Peyer's patch (tissue), 4 donors: ENCODE data around the gene CLCF1. TPM values are rescaled to one million over a fixed set of nuclear protein-coding genes. Genes with fewer than 3 reads are reported as not detected.

ENCODE experiments used
- DNase-seq, 3 donors: peaks; one replicate each; pipeline ENCODE4 v3.0.0-alpha.2; 2017 to 2019
- H3K27ac ChIP-seq, 4 donors: fragments of 200-600 bp; sonication (generic); one replicate each; pipeline ENCODE4 v1.5.1; 2016 to 2019
- H3K27me3 ChIP-seq, 2 donors: fragments of 200-600 bp; sonication (generic); one replicate each; pipeline ENCODE4 v1.5.1; 2019
- H3K36me3 ChIP-seq, 3 donors: fragments of 200-600 bp; sonication (generic); one replicate each; pipeline ENCODE4 v1.5.1; 2016 to 2019
- H3K4me1 ChIP-seq, 4 donors: fragments of 200-600 bp; sonication (generic); one replicate each; pipeline ENCODE4 v1.5.1; 2016 to 2019
- H3K4me3 ChIP-seq, 4 donors: fragments of 200-600 bp; sonication (generic); 1 replicate in 3 of 4; 2 replicates in 1 of 4; pipeline ENCODE4 v1.5.1; 2016 to 2019; ENCODE audit warnings: mild to moderate bottlenecking in 1 of 4
- H3K9me3 ChIP-seq, 4 donors: fragments of 200-600 bp; sonication (generic); one replicate each; pipeline ENCODE4 v1.5.1; 2016 to 2019; ENCODE audit warnings: mild to moderate bottlenecking in 1 of 4
- CTCF ChIP-seq, 6 experiments: fragments of 450-650 bp in 4 of 6; fragments of 200-600 bp in 2 of 6; sonication (generic) in 1 of 6; IDR thresholded peaks; one replicate each; pipeline ENCODE4 v1.5.1; 2017 to 2019; ENCODE audit warnings: antibody characterized with exemption in 6 of 6, mild to moderate bottlenecking in 3 of 6, moderate library complexity in 1 of 6
- POLR2A ChIP-seq, 2 donors: fragments of 450-650 bp; IDR thresholded peaks; one replicate each; pipeline ENCODE4 v1.5.1; 2017; ENCODE audit warnings: antibody characterized with exemption in 2 of 2, mild to moderate bottlenecking in 2 of 2, moderate library complexity in 2 of 2
- total RNA-seq, 4 donors: library from RNA; depleted of rRNA; stranded (reverse); fragments of >200 nt; gene quantifications; one replicate each; pipeline ENCODE4 v1.1.0, GENCODE V29; 2016

CLCF1 gene
- total RNA-seq, 4 donors from 2014 or later = 1.2 to 14.9 (median 7.5) TPM

- no peak for DNase-seq
- Histone ChIP-seq H3K9me3 (no peaks in the 10 kb centered on the region), H3K4me3 (no peak overlapping the region), H3K36me3 (peaks cover 0 to 8% (median 0%) of the 10 kb centered on the region in 3 donors), H3K4me1 (peaks cover 0 to 50% (median 14%) of the 10 kb centered on the region in 4 donors), H3K27me3 (no peaks in the 10 kb centered on the region), H3K27ac (peak overlapping the region in 3 of 4 donors; percentile 46 to 80 (median 67))
- no peak for TF ChIP-seq CTCF (IDR thresholded peaks at IDR 0.05)
- no peak for TF ChIP-seq POLR2A (IDR thresholded peaks at IDR 0.05)
These were observed 7.5 kb downstream of the CLCF1 start for GRCh38 chr11:67365736-67366444.

- Histone ChIP-seq H3K4me3 (no peak overlapping the region), H3K36me3 (peaks cover 0 to 8% (median 0%) of the 10 kb centered on the region in 3 donors), H3K27me3 (no peaks in the 10 kb centered on the region), H3K9me3 (no peaks in the 10 kb centered on the region), H3K4me1 (peaks cover 0 to 42% (median 9%) of the 10 kb centered on the region in 4 donors), H3K27ac (peak overlapping the region in 1 of 4 donors; percentile 67)
- peak in 2 of 3 donors; percentile 53 to 65 for DNase-seq
- TF ChIP-seq POLR2A (IDR thresholded peaks at IDR 0.05) (no peak), CTCF (IDR thresholded peaks at IDR 0.05) (no peak)
These were observed 8.3 kb downstream of the CLCF1 start for GRCh38 chr11:67364783-67365722.

GRCh38 chr11:67364169-67364568 lies 9.2 kb downstream of the CLCF1 start:
- peaks cover 0 to 33% (median 9%) of the 10 kb centered on the region in 4 donors for H3K4me1 ChIP-seq
- no peaks in the 10 kb centered on the region for H3K27me3 ChIP-seq
- DNase-seq = no peak
- H3K27ac ChIP-seq = no peak overlapping the region
- no peak for TF ChIP-seq POLR2A (IDR thresholded peaks at IDR 0.05)
- no peak for TF ChIP-seq CTCF (IDR thresholded peaks at IDR 0.05)
- H3K9me3 ChIP-seq = no peaks in the 10 kb centered on the region
- H3K36me3 ChIP-seq = peaks cover 0 to 8% (median 0%) of the 10 kb centered on the region in 3 donors
- no peak overlapping the region for H3K4me3 ChIP-seq

GRCh38 chr11:67357831-67358670 lies 15.3 kb downstream of the CLCF1 start:
- TF ChIP-seq CTCF (IDR thresholded peaks at IDR 0.05) (no peak), POLR2A (IDR thresholded peaks at IDR 0.05) (no peak)
- peaks cover 9 to 38% (median 34%) of the 10 kb centered on the region in 4 donors for H3K4me1 ChIP-seq
- no peak for DNase-seq

More at GRCh38 chr11:67357831-67358670, 15.3 kb downstream of the CLCF1 start:
- no peaks in the 10 kb centered on the region for H3K9me3 ChIP-seq
- H3K27me3 ChIP-seq = no peaks in the 10 kb centered on the region
- no peaks in the 10 kb centered on the region for H3K36me3 ChIP-seq
- H3K4me3 ChIP-seq = no peak overlapping the region
- no peak overlapping the region for H3K27ac ChIP-seq
